GM19240 (cell line): ENCODE data around the gene ARHGAP15.

Experiments
- DNase-seq: peaks from one replicate; pipeline ENCODE4 v3.0.0; 2011; ENCODE audit warnings: low spot score; ENCODE audit not compliant: insufficient read length

ARHGAP15 gene

DNA sequence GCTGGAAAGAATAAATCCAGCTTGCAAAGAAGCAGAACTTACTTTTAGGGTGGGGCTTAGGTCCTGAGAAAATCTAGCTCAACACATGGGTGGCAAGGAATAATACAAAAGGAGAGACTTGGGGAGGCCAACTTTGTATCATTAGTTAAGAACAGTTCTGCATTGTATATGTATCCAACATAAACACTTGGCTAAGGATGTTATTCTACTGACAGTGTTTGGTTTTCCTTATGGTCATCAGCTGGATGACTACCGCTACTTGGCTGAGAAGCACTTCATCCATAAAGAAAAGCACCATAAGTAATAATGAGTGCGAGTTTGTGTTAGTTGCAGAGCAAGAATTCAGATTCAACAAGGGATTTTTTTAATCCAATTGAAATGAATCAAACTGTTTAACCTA is 614.9 kb downstream of the ARHGAP15 start:
- DNase-seq: no peak

DNA sequence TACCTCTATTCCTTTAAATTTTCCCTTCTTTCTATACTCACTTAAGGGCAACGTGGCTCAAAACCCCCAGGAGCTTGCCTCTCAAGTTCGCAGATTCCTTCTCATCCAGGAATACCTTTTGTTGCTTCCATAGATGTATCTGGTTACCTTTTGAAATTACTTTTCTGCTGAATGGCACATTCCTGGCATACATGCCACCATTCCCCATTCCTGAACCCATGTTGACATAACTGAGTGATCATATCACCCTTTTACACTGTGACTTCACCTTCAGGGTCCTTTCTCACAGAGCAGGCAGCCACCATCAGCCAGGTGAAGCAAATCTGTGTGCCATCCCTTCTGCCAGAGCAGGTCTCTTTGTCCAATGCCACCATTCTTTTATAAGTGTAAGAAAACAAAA is 615.8 kb downstream of the ARHGAP15 start:
- no peak for DNase-seq

DNA sequence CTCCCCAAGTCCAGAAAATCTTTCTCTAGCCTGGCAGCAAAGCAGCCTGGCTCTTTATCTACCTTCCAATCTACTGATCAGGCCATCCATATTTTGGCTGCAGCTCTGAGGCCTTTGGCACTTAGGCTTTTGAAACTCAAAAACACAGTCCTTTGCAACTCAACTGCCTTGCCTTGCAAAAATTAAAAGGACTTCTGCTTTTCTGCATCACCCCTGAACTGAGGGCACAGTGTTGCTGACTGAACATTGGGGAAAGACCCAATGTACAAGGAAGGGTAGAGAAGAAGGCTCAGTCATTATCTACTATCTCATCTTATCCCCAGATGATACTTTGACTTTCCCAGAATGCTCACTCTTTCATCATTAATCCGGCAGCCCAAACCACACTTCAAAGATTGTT is 625.5 kb downstream of the ARHGAP15 start:
- DNase-seq: no peak

DNA sequence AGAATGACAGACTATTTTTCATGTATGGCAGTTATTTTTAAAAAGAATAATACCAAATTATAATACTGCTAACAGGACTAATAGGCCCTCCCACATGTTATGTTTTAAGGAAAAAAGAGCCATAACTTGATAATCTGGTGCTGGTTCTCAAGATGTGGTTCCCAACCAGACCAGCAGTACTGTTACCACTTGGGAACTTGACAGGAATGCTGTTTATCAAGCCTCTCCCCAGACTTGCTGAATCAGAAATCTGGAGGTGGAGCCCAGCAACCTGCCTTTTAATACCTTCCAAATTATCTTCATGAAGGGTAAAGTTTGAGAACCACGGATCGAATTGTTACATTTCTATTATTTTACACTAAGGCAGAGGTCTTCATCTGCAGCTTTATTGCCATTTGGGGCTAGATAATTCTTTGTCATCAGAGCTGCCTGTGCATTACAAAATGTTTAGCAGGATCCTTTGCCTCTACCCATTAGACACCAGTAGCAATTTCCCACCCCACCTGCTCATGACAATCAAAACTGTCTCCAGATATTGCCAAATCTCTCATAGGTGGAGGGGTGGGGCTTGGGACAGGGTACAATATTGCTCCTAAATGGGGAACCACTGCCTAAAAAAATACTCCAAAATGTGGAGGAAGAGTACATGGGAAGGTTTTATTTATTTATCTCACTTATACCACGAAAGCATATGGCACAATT is 629.6 kb downstream of the ARHGAP15 start:
- DNase-seq: no peak

DNA sequence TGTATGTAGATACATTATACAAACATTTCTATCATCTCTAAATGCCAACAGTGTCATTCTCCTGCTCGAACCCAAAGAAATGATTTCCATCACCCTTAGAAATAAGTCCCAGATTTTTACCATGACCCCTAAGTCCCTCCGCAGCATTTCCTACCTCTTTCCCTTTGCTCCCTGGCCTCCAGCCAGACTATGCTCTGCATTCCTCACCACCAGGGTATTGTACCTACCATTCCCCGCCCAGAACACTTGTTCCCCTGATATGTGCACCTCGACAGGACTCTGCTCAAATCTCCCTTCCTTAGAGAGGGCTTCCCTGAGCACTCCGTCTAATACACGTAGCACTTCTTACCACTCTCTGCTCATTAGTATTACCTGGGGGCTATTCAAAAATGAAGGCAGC is 630.2 kb downstream of the ARHGAP15 start:
- DNase-seq: no peak

- DNase-seq: no peak
Observed at GRCh38 chr2:143762176-143762928, 633.1 kb downstream of the ARHGAP15 start.

- no peak for DNase-seq
Observed at GRCh38 chr2:143764261-143764660, 635.0 kb downstream of the ARHGAP15 start.

GRCh38 chr2:143764706-143765105 is 635.5 kb downstream of the ARHGAP15 start:
- no peak for DNase-seq

DNA sequence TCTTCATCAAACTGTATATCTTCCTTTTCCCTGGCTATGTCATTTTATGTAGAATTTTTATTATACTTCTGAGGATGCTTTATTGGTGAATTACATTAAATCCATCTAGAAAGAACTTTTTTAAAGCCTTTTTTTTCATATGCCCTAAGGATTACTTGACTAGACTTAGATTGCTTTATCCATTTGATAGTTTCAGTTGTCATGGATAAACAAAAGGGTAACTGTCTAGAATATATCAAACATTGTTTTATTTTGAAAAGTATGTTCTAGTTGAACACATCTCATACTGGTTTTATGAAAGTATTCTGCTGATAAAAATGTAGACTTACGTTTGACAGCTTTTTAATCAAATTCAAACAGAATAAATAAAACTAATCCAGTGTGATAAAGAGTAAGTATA is 639.8 kb downstream of the ARHGAP15 start:
- no peak for DNase-seq

GRCh38 chr2:143771939-143772338 is 642.7 kb downstream of the ARHGAP15 start:
- DNase-seq: no peak

- no peak for DNase-seq
Observed at GRCh38 chr2:143776526-143777297, 647.5 kb downstream of the ARHGAP15 start.

DNA sequence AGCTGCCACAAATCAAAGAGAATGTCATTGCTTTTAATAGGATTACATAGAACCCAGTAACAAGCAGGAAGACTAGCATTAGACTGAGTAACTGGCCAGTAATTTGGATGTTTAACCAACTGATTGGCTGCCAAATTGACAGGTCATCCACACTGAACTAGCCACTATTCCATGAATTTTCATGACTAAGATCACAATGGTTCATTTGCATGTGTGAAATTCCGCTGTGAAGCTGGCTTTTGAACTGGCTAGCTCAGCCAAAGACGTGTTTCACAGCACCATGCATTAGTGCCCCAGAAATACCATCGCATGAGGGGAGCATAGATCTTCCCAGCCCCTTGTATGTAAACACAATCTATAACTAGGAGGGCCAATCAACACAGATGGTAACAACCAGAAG is 649.8 kb downstream of the ARHGAP15 start:
- DNase-seq: no peak

- DNase-seq: no peak
Observed at GRCh38 chr2:143786026-143786765, 657.0 kb downstream of the ARHGAP15 start.

GRCh38 chr2:143787674-143788073 is 658.5 kb downstream of the ARHGAP15 start:
- no peak for DNase-seq

- no peak for DNase-seq
Observed at GRCh38 chr2:143792602-143793001, 663.4 kb downstream of the ARHGAP15 start.

DNA sequence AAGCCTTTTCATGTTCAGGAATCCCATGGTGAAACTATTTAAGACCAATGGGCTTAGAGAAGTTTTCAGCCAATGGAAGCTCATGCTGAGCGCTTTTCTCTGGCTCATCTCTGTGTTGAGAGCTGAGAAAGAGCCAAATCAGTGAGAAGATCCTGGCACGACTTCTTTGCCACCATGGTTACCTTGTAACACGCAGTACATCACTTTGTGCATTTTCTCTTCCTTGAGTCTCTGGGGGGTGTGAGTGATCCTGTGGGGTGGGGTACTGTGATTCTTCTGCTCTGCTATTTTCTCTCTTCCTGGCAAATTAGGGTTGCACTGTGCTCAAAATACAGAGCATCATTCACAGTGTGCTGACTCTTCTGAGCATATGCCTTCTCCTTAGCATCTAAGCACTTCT is 664.2 kb downstream of the ARHGAP15 start:
- DNase-seq: no peak

DNA sequence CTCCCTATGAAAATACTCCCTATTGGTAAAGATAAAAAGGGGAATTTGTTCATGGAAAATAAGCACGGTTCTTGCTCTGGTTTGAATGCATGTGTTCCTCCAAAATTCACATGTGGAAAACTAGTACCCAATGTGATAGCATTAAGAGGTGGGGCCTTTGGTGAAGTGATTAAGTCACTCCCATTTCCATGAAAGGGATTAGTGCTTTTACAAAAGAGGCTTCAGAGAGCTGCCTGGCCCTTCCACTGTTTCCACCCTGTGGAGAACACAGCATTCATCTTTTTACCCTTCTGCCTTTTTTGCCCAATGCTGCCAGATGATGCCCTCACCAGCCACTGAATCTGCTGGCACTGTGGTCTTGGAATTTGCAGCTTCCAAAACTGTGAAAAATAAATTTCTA is 666.8 kb downstream of the ARHGAP15 start:
- DNase-seq: no peak

GRCh38 chr2:143801561-143801960 is 672.3 kb downstream of the ARHGAP15 start:
- DNase-seq: no peak

DNA sequence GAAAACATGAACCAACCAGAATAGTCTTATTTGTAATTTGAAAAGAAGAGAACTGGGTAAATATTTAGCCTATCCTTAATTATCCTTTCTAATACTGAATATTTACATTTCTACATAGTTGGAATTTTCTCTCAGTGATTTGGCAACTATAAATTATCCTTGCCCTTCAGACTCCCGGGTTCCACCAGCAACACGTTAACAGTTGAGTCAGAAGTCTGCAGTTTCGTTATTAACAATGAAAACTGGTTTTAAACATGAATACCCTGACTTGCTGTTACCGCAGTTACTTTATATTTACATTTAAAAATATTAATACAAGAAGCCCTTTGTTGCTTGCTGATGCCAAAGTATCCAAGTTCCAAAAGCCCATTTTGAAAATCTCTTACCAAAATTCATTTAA is 673.0 kb downstream of the ARHGAP15 start:
- DNase-seq: no peak

- DNase-seq: peak; percentile 26
Observed at GRCh38 chr2:143802871-143803650, 673.8 kb downstream of the ARHGAP15 start.

- no peak for DNase-seq
Observed at GRCh38 chr2:143803936-143804335, 674.7 kb downstream of the ARHGAP15 start.
